ENCODE measurements around the gene MRFAP1L1. TPM values are rescaled to one million over a fixed set of nuclear protein-coding genes. Genes with fewer than 3 reads are reported as not detected.
A peak's percentile ranks its signal among the peaks of the same experiment; 100 is the strongest.

MRFAP1L1 gene
- total and polyA plus RNA-seq, 9 of the 15 experiments (the other 6 are each of a cell fraction or from before 2014, with no cell fraction given) = 37.6 to 111 (median 83.8) TPM

GRCh38 chr4:6709230-6710114 lies at the start of gene MRFAP1L1 (continued):
- TF ChIP-seq ERF (CRISPR knock-in tag; IDR thresholded peaks at IDR 0.05) (no peak), LCOR (CRISPR knock-in tag; IDR thresholded peaks at IDR 0.05) (peak; percentile 64; the same call in 1 of the 2 replicates), GABPB1 (CRISPR knock-in tag; IDR thresholded peaks at IDR 0.05) (no peak), ZBTB40 (IDR thresholded peaks at IDR 0.05) (0 out of 2 replicates have a peak, but pooled peaks have one; percentile 9), ZBTB40 (CRISPR knock-in tag; IDR thresholded peaks at IDR 0.05) (no peak), DMBX1 (CRISPR knock-in tag; IDR thresholded peaks at IDR 0.05; ENCODE audit: borderline replicate concordance) (peak; percentile 55; the same call in 1 of the 2 replicates), ATF4 (CRISPR knock-in tag; IDR thresholded peaks at IDR 0.05) (0 out of 2 replicates have a peak, but pooled peaks have one; percentile 33), KAT7 (CRISPR knock-in tag; IDR thresholded peaks at IDR 0.05; ENCODE audit: borderline replicate concordance) (no peak), MAX (CRISPR knock-in tag; IDR thresholded peaks at IDR 0.05) (peak; percentile 45), PCBP1 (IDR thresholded peaks at IDR 0.05; ENCODE audit: low read depth, low read length, poor library complexity, severe bottlenecking) (no peak), ZNF431 (CRISPR knock-in tag; IDR thresholded peaks at IDR 0.05) (no peak), HMG20A (CRISPR knock-in tag; conservative IDR thresholded peaks at IDR 0.05) (no peak), IFI16 (CRISPR knock-in tag; IDR thresholded peaks at IDR 0.05) (no peak), ZNF41 (CRISPR knock-in tag; conservative IDR thresholded peaks at IDR 0.05) (no peak), NCOA4 (IDR thresholded peaks at IDR 0.05; ENCODE audit: partially characterized antibody) (no peak), RBFOX2 (IDR thresholded peaks at IDR 0.05; ENCODE audit: low read depth, low read length) (peak; percentile 83), ZNF263 (CRISPR knock-in tag; IDR thresholded peaks at IDR 0.05; ENCODE audit: borderline replicate concordance) (no peak)
